ENCODE measurements around the gene CBFA2T3. TPM values are rescaled to one million over a fixed set of nuclear protein-coding genes. Genes with fewer than 3 reads are reported as not detected.
"Not testable (repeated sequence)": the region's sequence is repeated elsewhere in the genome, so short reads cannot be mapped to it uniquely, and the experiment has no call there.

The CBFA2T3 gene
- total RNA-seq, 1 donor, result 1.3 TPM

DNA sequence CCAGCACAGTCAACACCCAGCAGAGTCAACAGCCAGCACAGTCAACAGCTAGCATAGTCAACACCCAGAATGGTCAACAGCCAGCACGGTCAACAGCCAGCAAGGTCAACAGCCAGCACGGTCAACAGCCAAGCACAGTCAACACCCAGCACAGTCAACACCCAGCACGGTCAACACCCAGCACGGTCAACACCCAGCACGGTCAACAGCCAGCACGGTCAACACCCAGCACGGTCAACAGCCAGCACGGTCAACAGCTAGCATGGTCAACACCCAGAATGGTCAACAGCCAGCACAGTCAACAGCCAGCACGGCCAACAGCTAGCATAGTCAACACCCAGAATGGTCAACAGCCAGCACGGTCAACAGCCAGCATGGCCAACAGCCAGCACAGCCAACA, 39.6 kb upstream of the CBFA2T3 start:
- not testable (repeated sequence) for H3K4me3 ChIP-seq (ENCODE audit: low read length); H3K4me1 ChIP-seq (ENCODE audit: insufficient read depth, low read length); H3K9me3 ChIP-seq (ENCODE audit: low read depth, low read length); H3K27me3 ChIP-seq (ENCODE audit: insufficient read depth, low read length)

DNA sequence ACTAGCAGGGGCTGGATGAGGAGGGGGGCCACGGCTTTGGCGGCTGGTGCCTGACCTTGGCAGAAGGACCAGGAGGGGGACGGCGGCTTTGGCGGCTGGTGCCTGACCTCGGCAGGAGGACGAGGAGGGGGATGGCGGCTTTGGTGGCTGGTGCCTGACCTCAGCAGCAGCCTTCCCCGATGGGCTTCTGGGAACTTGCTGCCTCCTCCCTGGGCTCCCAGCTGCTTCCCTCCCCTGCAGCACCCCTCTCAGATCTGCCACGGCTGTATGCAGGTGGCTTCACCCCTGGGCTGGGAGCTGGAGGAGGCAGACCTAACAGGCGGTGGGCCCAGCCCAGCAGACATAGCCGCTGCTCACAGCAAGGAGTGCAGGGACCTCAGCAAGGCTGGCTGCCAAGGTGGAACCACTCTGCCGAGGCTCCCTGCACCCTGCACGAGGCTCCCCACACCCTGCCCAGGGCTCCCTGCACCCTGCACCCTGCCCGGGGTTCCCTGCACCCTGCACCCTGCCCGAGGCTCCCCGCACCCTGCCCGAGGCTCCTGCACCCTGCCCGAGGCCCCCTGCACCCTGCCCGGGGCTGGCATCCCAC, 38.4 kb upstream of the CBFA2T3 start:
- Histone ChIP-seq H3K27me3 (ENCODE audit: insufficient read depth, low read length) (no peaks in the 10 kb centered on the region), H3K9me3 (ENCODE audit: low read depth, low read length) (no peaks in the 10 kb centered on the region), H3K4me3 (ENCODE audit: low read length) (no peak overlapping the region), H3K4me1 (ENCODE audit: insufficient read depth, low read length) (no peaks in the 10 kb centered on the region)

DNA sequence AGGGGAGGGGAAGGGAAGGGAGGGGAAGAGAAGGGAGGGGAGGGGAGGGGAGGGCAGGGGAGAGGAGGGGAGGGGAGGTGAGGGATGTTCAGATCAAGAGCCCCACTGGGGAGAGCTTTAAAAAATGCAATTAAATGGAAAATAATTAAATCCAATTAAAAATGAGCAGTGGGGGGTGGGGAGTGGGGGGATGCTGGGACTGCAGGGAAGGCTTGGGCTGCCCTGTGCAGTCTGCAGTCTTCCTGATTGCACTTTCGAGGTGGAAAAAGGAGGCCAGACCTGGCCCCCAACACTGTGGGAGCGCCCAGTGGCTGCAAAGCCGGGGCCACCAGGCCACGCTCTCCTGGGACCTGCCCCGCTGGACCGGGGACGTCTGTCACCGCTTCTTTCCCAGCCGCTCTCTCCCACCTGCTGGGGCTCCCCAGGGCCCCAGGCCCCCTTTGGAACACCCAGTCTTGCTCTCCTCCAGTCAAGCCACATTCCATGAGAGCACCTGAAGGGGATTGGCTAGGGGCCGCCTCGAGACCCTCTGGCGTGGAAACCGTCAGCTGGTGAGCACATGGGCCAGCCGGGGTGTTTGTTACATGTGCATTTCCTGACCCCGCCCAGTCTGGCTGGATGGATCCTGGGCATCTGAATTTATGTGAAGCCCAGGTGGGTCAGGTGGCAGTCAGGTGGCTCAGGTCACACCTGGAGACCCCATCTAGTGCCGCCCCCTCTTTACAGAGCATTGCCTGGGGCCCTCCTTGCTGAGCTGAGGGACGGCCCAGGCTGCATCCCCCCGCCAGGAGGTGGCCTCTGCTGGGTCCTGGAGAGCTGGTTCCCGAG, 37.6 kb upstream of the CBFA2T3 start:
- H3K4me3 ChIP-seq (ENCODE audit: low read length), result no peak overlapping the region

DNA sequence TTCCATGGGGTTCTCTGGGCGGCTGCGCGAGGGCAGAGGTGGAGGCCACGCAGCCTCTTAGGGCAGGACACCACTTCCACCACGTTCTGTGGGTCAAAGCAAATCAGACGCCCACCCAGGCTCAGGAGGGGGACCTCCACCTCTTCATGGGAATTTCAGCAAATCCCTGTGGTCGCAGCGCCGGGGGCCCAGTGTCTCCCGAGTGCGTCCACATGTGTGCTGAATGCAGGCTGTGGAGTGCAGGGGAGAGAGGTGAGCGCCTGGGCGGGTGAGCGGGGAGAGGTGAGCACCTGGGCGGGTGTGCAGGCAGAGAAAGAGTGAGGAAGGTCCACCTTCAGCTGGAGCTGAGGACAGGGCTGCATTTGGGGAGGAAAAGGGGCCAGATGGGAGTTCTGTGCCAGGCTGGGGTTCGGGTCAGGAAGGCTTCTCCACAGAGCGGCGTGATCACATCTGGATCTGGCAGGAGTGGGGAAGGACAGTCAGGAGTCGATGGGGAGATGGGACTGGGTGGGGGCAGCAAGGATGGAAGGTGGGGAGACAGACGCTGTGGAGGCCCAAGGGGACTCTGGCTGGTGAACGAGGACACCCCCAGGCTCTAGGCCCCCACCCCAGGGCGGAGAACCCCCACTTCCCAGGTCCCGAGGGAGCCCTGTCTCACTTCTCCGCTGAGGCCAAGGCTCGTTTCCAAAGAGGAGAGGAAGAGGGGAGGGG, 36.8 kb upstream of the CBFA2T3 start:
- no peaks in the 10 kb centered on the region for H3K4me1 ChIP-seq (ENCODE audit: insufficient read depth, low read length)
- H3K4me3 ChIP-seq (ENCODE audit: low read length), result no peak overlapping the region

More for the DNA sequence above, 37.6 kb upstream of the CBFA2T3 start:
- Histone ChIP-seq H3K9me3 (ENCODE audit: low read depth, low read length) (no peaks in the 10 kb centered on the region), H3K4me1 (ENCODE audit: insufficient read depth, low read length) (no peaks in the 10 kb centered on the region), H3K27me3 (ENCODE audit: insufficient read depth, low read length) (no peaks in the 10 kb centered on the region)

DNA sequence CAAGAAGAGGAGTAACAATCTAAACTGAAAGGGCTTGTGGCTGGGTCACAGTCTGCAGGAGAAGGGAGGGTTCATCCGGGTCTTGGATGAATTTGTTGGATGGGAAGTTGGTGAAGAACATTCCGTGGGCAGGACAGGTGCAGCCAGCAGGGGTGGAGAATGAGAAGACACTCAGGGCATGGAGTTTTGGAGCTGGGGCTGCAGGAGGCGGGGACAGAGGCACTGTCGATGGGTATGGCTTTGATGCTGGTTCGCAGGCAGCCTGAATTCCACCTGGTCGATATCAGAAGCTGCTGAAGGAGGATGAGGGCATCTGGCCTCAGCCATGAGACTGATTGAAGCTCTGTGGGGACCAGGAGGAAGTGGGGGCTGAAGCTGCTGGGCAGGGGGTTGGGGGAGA, 36.1 kb upstream of the CBFA2T3 start:
- no peaks in the 10 kb centered on the region for H3K27me3 ChIP-seq (ENCODE audit: insufficient read depth, low read length)
- H3K9me3 ChIP-seq (ENCODE audit: low read depth, low read length), result no peaks in the 10 kb centered on the region
- no peaks in the 10 kb centered on the region for H3K4me1 ChIP-seq (ENCODE audit: insufficient read depth, low read length)

More for the DNA sequence above, 36.8 kb upstream of the CBFA2T3 start:
- Histone ChIP-seq H3K27me3 (ENCODE audit: insufficient read depth, low read length) (no peaks in the 10 kb centered on the region), H3K9me3 (ENCODE audit: low read depth, low read length) (no peaks in the 10 kb centered on the region)

DNA sequence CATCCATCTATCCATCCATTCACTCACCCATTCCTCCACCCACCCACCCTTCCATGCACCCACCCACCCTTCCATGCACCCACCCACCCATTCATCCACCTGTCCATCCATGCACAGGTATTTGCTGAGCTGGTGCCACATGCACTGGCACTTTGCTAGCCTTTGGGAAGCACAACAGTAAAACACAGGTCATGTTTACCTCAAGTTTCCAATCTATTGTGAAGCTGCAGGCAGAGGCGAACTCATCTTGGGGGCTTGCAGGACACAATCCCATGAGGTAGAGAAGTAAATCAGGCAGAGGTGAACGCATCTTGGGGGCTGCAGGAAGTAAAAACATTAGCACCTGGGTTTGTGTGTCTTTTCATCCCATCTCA, 35.6 kb upstream of the CBFA2T3 start:
- no peak overlapping the region for H3K4me3 ChIP-seq (ENCODE audit: low read length)
- no peaks in the 10 kb centered on the region for H3K9me3 ChIP-seq (ENCODE audit: low read depth, low read length)
- no peaks in the 10 kb centered on the region for H3K4me1 ChIP-seq (ENCODE audit: insufficient read depth, low read length)
- H3K27me3 ChIP-seq (ENCODE audit: insufficient read depth, low read length), result no peaks in the 10 kb centered on the region

More for the DNA sequence above, 36.1 kb upstream of the CBFA2T3 start:
- no peak overlapping the region for H3K4me3 ChIP-seq (ENCODE audit: low read length)

DNA sequence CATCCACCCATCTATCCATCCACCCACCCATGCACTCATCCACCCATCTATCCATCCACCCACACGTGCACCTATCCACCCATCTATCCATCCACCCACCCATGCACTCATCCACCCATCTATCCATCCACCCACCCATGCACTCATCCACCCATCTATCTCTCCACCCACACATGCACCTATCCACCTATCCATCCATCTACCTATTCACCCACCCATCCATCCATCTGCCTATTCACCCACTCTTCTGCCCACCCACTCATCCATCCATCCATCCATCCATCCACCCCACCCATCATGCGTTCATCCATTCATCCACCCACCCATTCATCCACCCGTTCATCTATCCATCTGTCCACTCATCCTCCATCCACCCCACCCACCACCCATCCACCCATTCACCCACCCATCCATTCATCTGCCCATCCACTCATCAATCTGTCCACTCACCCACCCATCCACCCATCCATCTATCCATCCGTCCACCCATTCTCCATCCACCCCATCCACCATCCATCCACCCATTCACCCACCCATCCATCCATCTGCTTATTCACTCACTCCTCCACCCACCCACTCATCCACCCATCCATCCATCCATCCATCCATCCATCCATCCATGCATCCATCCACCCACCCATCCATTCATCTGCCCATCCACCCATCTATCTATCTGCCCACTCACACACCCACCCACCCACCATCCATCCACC, 35.1 kb upstream of the CBFA2T3 start:
- Histone ChIP-seq H3K9me3 (ENCODE audit: low read depth, low read length) (no peaks in the 10 kb centered on the region), H3K27me3 (ENCODE audit: insufficient read depth, low read length) (no peaks in the 10 kb centered on the region), H3K4me1 (ENCODE audit: insufficient read depth, low read length) (no peaks in the 10 kb centered on the region), H3K4me3 (ENCODE audit: low read length) (no peak overlapping the region)

DNA sequence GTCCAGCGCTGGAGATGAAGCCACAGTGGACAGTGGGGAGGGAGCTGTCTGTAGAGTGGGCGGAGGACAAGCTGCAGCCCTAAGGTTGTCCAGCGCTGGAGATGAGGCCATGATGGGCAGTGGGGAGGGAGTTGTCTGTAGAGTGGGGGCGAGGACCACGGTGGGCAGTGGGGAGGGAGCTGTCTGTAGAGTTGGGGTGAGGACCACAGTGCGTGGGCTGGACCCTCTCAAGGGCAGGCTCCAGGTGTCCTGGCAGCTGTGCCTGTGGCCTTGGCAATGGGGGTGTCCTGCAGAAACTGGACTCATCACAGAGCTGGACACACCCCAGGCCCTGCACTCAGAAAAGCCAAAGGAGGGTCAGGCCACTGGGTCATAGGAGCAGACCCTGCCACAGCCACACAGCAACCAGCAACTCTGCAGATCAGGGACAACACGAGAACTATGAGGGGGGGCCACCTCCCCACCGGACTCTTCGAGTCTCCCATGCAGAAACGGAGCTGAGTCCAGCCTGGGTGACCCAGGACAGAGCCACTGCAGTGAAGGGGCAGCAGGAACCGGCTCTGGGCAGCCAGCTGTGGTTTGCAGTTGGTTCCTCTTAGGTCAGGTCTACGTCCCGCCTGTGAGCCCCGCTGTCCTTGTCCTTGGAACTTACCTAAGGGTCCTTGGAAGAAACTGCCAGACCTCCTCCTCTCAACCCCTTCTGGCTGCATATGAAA, 33.4 kb upstream of the CBFA2T3 start:
- H3K9me3 ChIP-seq (ENCODE audit: low read depth, low read length), result no peaks in the 10 kb centered on the region
- H3K4me1 ChIP-seq (ENCODE audit: insufficient read depth, low read length), result no peaks in the 10 kb centered on the region
- H3K27me3 ChIP-seq (ENCODE audit: insufficient read depth, low read length), result no peaks in the 10 kb centered on the region

DNA sequence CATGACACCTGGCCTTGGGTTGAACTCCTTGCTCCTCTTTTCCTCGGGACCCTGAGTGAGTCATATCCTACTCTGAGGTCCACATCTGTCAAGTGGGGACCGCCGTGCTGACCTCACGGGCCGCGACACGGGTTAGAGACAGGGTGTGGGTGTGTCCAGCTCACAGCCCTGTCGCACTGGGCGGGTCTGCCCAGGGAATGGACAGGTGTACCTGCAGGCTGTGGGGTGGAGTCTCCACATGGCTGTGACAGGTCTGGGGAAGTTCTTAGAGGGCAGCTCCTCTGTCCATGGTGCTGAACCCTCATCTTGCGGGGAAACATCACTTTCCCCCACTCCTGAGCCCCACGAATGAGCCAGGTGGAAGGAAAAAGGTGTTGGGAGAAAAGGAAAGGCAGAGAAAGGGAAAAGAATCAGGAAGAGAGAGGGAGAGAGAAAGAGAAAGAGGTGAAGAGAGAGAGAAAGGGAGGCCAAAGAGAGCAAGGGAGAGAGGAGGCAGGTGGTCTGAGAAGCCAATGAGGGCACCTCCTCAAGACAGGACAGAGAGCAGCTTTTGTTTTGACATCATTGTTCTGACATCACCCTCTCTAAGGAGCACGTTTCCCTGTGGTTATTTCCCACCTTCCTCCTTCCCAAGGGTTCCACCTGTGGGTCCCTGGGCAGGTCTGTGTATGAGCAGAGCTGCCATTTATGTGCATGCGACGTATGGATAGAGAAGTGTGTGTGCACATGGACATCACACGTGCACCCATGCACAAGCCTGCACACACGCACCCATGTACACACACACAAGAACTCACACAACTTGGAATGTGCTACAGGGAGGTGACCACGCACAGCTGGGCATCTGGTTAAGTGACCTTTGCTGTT, 32.6 kb upstream of the CBFA2T3 start:
- no peaks in the 10 kb centered on the region for H3K4me1 ChIP-seq (ENCODE audit: insufficient read depth, low read length)
- peaks cover 4% of the 10 kb centered on the region for H3K27me3 ChIP-seq (ENCODE audit: insufficient read depth, low read length)
- no peaks in the 10 kb centered on the region for H3K9me3 ChIP-seq (ENCODE audit: low read depth, low read length)
- H3K4me3 ChIP-seq (ENCODE audit: low read length), result no peak overlapping the region

More for the DNA sequence above, 33.4 kb upstream of the CBFA2T3 start:
- no peak overlapping the region for H3K4me3 ChIP-seq (ENCODE audit: low read length)

DNA sequence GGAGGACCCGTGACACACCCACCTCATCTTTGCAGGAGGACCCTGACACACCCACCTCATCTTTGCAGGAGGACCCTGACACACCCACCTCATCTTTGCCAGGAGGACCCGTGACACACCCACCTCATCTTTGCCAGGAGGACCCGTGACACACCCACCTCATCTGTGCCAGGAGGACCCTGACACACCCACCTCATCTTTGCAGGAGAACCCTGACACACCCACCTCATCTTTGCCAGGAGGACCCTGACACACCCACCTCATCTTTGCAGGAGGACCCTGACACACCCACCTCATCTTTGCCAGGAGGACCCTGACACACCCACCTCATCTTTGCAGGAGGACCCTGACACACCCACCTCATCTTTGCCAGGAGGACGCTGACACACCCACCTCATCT, 31.8 kb upstream of the CBFA2T3 start:
- not testable (repeated sequence) for H3K27me3 ChIP-seq (ENCODE audit: insufficient read depth, low read length); H3K4me1 ChIP-seq (ENCODE audit: insufficient read depth, low read length)

DNA sequence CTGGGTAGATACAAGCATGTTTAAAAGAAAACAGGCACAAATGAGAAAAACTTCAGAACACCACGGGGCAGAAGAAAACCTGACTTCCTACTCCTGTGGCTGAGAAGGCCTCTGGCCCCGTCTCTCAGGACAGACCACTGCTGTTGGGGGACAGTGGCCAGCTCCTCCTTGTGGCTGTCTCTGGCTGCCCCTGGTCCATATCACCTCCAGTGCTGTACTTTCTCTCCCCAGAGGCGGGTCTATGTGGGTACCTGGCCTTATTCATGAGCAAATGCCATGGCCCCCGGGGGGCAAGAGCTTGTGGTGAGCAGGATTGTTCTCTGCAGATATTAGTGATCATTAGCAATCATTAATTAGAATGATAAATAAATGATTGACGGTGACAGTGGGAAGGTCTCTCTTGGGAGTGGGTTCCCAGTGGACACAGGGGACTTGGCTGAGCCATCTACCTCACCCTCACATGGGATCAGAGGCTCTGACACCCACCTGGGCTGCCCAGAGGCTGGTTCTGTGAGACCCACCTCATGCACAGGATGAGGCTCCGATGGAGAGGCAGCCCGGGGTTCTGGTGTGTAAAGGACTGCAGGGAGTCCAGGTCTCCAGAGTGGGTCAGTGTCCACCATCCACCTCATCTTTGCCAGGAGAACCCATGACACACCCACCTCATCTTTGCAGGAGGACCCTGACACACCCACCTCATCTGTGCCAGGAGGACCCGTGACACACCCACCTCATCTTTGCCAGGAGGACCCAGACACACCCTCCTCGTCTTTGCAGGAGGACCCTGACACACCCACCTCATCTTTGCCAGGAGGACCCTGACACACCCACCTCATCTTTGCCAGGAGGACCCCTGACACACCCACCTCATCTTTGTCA, 30.6 kb upstream of the CBFA2T3 start:
- Histone ChIP-seq H3K4me3 (ENCODE audit: low read length) (no peak overlapping the region), H3K9me3 (ENCODE audit: low read depth, low read length) (no peaks in the 10 kb centered on the region), H3K4me1 (ENCODE audit: insufficient read depth, low read length) (peaks cover 4% of the 10 kb centered on the region), H3K27me3 (ENCODE audit: insufficient read depth, low read length) (peaks cover 11% of the 10 kb centered on the region)

More for the DNA sequence above, 31.8 kb upstream of the CBFA2T3 start:
- not testable (repeated sequence) for H3K4me3 ChIP-seq (ENCODE audit: low read length); H3K9me3 ChIP-seq (ENCODE audit: low read depth, low read length)

DNA sequence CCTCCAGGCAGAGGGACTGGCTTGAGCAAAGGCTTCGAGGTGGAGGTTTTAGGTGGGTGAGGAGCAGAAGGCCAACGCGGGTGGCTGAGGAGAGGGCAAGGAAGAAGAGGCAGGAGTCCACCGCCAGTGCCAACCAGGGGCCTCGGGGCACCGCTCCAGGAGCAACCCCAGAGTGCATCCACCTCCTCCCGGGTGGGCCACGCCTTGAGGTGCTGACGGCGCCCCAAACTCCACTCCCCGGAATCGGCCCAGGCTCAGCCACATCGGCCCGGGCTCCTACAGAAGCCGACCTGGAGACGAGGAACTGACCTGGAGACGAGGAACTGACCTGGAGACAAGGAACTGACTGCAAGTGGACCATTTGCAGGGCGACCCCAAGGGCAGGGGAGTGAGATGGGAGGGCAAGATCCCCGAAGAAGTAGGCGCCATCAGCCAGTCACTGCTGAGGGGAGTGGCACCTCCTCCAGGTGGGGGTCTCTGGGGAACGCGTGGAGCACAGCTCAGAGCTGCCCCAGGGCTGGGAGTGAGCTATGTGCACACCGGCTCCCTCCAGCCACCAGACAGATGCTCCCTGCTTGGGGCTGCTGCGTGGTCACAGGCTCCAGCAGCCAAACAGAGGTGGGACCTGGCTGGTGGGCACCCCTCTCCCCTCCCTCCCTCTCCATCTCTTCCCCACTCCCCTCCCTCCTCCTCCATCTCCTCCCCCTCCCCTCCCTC, 29.2 kb upstream of the CBFA2T3 start:
- H3K4me3 ChIP-seq (ENCODE audit: low read length), result no peak overlapping the region
- H3K27me3 ChIP-seq (ENCODE audit: insufficient read depth, low read length), result peaks cover 11% of the 10 kb centered on the region
- peaks cover 4% of the 10 kb centered on the region for H3K4me1 ChIP-seq (ENCODE audit: insufficient read depth, low read length)
- H3K9me3 ChIP-seq (ENCODE audit: low read depth, low read length), result no peaks in the 10 kb centered on the region
